NCI-H1417 treated with DMSO at 0.1 percent for 48 hours (cell line): ENCODE data around the gene ANO1.

Source experiments
- DNase-seq: peaks from one replicate; lab custom pipeline; 2025; lab: John Stamatoyannopoulos, UW

Gene ANO1

GRCh38 chr11:70115778-70116177, 37.7 kb downstream of the ANO1 start:
- no peak for DNase-seq

DNA sequence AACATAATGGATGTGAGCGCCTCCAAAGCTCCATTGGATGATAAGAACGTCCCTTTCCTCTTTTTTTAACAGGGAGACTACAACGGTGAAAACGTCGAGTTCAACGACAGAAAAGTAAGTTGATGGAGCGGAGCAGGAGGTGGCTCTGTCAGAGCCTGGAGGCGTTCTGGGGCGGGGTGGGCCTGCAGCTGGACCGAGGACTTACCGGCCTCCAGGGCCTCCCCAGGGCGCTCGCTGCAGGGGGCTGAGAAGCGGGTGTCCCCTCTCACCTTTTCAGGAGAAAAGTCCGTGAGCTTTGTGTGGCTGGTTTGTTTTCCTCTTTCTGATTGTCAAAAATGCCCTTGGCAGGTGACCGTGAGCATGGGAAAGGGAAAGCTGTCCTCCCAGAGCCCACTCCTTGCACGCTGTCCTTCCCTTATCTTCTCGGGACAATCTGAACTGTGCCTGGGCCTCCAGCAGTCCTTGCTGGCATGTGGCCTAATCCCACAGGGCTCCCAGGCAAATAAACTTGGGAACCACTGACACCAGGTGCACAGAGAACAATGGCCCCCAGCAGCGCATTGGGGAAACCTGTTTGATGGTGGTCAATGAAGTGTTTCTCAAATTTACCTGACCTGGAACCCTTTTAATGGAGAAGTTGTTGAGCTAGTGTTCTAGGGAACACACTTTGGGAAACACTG, 38.4 kb downstream of the ANO1 start:
- DNase-seq: no peak

GRCh38 chr11:70117567-70118145, 39.5 kb downstream of the ANO1 start:
- no peak for DNase-seq

DNA sequence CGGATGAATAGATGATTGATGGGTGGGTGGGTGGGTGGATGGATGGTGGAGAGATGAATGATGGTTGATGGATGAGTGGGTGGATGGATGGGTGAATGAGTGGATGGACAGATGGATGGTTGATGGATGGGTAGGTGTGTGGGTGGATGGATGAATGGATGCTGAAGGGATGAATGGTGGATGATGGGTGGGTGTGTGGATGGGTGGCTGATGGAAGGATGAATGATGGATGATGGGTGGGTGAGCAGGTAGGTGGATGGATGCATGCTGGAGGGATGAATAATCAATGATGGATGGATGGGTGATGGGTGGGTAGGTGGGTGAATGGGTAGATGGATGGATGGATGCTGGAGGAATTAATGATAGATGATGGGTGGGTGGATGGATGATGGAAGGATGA, 40.5 kb downstream of the ANO1 start:
- DNase-seq: no peak

DNA sequence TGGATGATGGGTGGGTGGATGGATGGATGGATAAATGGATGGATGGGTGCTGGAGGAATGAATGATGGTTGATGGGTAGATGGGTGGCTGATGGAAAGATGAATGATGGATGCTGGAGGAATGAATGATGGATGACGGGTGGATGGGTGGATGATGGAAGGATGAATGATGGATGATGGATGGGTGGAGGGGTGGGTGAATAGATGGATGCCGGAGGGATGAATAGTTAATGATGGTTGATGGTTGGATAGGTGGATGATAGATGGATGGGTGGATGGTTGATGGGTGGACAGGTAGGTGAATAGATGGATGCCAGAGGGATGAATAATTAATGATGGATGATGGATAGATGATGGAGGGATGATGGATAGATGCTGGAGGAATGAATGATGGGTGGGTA, 41.4 kb downstream of the ANO1 start:
- DNase-seq: no peak

GRCh38 chr11:70120674-70121073, 42.6 kb downstream of the ANO1 start:
- no peak for DNase-seq

- DNase-seq: no peak
Measured at GRCh38 chr11:70122490-70123198, 44.5 kb downstream of the ANO1 start.

DNA sequence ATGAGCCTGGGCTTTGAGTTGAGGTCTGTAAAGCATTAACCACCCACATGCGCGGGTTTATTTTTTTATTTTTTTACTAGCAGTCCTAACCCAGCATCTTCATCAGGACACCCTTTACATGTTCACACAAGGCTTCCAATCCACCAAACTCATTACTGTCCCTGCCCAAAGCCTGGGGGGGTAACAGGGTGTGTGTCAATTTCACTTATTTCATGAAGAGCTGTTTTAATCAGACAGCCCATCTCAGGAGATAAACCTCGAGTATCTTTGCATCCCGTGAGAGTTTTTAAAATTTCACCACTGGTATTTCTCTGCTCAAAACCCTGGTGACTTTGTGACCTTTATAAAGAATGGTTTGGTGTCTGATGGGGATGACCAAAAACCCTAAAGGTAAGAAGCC, 45.6 kb downstream of the ANO1 start:
- no peak for DNase-seq

- DNase-seq: no peak
Measured at GRCh38 chr11:70124321-70125000, 46.3 kb downstream of the ANO1 start.

- DNase-seq: no peak
Measured at GRCh38 chr11:70126494-70126893, 48.4 kb downstream of the ANO1 start.

DNA sequence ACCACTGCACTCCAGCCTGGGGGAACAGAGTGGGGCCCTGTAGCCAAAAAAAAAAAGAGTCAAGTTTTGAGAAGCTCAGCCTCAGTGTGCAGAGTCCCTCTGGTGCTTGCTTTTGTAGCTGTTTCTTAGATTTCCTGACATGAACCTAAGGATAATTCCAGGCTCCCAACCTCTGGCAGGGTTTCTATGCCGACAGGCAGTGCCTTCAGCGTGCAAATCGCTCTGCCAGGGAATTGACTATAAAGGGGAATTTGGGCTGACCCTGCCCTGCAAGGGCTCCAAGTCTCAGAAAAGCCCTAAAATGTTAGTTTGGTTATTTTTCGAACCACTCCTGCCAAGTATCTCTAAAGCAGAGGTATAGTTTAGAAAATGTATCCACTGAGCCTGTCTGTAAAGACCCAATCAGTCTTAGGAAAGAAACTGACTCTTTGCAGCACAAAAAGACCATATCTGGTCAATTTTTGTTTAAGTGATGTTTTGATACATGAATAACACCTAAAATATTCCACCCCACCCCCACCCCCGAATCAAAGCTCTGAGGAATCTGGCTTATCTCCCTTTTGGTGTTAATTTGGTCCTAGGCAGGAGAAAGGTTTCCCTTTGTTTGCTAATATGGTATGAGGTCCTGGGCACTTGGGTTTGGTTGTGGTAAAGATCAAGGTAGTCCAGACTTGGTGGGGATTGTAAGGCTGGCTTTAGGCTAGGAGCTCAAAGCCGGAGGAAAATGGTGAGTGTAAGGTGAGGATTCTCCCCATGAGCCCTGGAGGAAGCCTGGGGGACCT, 49.7 kb downstream of the ANO1 start:
- DNase-seq: no peak

- no peak for DNase-seq
Measured at GRCh38 chr11:70128435-70128906, 50.4 kb downstream of the ANO1 start.

DNA sequence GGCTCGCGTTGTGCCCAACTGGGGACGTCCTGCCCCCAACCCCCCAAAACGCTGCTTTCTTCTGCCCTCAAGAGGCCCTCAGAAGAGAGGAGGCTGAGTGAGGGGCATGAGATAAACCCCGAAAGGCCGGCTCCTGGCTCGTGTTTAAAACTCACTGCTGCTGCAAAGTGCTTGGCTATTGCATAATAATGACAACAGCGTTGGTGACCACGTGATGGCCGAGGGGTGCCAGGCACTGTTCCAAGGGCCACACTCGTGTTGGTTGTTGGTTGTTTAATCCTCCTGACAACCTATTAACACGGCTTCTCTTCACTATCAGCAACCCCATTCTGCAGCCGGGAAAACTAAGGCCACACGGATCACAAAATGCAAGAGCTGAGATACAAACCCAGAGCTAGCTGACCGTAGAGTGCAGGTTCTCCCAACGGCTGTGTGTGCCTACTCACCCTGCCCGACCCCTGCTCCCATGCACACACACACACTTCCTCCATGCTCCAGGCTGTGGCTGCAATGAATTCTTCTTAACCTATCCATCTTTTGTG, 51.0 kb downstream of the ANO1 start:
- DNase-seq: no peak

GRCh38 chr11:70130636-70131035, 52.5 kb downstream of the ANO1 start:
- DNase-seq: no peak

GRCh38 chr11:70131606-70132190, 53.6 kb downstream of the ANO1 start:
- no peak for DNase-seq

DNA sequence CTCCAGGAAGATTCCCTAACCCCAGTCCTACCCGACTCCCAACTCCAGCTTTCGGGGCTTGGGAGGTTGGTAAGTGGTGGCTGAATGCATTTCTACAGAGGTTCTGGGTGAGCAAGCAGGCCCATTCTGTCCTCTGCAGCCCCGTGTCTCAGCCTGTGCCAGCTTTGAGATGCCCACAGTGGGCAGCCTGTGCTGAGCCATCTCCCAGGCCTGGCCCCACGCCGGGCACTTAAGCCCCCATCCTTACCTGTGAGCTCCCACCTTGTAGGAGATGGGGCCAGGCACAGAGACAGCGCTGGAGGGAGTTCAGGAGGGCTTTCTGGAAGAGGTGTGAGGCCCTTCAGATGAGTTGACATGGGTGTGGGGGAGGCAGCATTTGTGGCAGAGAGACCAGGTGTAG, 54.5 kb downstream of the ANO1 start:
- no peak for DNase-seq

DNA sequence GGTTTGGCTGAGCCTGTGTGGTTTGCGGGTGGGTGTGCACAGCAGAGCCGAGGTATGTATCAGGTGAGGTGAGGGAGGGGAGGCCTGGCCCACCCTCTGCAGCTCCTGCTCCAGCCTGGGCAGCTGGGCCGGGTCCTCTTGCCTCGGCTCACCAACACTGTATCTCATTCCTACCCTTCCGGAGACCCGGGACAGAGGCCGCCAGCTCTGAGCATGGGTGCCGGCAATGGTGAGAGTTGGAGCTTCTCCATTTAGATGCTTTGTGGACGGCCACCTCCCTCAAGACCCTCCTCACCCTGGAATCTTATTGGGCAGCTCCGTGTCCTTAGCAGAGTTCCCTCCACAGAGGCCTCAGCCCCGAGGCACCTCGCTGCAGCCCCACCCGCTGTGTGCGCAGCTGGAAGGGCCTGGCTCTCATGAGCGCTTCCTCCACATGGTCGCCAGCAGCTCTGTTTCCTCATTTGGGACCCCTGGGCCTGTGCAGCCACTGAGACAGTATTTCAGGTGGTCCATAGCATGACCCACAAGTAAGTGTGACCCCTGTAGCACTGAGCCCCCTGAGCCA, 55.7 kb downstream of the ANO1 start:
- no peak for DNase-seq

- DNase-seq: no peak
Measured at GRCh38 chr11:70134490-70134889, 56.4 kb downstream of the ANO1 start.

DNA sequence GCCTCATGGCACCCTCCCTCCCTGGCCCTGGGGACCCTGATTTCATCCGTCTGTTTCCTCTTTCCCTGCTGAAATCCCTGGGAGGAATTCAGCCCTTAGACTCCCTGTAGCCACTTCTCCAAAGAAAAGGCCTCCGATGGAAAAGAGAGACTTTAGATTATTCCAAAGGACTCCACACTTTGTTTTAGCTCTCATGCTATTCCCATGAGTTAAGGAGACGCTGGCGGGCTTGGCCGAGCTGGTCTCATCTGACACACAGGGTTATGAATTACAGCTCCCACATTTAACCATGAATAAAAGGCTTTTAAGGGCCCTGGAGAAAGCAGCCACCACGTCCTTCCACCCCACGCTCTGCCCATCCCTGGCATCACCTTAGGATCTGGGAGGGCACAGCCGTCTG, 57.0 kb downstream of the ANO1 start:
- no peak for DNase-seq

DNA sequence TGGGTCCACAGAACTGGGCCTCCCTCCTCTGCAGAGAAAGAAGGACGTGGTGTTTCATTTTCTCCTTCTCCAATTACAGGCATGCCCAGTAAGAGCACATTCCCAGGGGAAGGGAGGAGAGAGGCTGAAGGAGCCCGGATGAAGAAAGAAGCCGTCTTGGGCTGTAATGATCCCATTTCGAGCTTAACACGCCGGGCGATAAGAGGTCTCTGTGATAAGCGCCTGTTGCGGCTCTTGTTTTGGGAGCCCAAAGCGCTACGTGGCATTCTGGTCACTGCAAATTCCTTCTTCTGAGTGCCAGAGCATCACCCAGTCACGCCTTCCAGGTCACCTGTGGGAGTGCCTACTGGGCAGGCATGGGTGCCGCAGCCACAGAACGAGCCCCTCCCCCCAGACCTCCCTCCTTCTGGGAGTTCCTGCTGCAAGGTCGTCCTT, 57.5 kb downstream of the ANO1 start:
- DNase-seq: no peak

DNA sequence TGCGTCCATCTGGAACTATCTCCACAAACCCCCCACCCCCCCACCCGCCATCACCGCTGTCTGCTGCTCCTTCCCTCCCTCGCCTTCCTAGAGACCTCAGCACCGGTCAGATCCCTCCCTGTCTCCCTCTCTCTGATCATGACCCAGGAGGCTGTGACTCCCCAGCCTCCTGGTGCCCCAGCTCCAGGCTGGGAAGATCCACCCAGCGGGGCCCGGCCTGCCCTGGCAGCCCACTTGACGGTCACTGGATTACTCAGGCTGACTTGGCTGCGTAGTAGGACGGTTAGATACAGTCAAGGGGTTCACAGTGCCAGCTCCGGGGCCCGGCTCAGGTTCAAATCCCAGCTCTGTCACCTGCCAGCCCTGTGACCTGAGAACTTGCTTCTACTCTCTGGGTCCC, 59.3 kb downstream of the ANO1 start:
- no peak for DNase-seq
